Renal cortical epithelial cell (primary cell): Measurements from ENCODE around the gene CYP2W1. TPM values are rescaled to one million over a fixed set of nuclear protein-coding genes. Genes with fewer than 3 reads are reported as not detected.
A peak's percentile ranks its signal among the peaks of the same experiment; 100 is the strongest.

Experiments
- DNase-seq: peaks from one replicate; pipeline ENCODE4 v3.0.0-alpha.2; 2011; ENCODE audit warnings: low read depth
- total RNA-seq: library from RNA; depleted of rRNA; stranded (reverse); fragments of >200 nt; gene quantifications from 2 replicates; pipeline ENCODE4 v1.2.3, GENCODE V29; 2014

The CYP2W1 gene
- total RNA-seq, 1 donor from 2014 or later, result not detected

DNA sequence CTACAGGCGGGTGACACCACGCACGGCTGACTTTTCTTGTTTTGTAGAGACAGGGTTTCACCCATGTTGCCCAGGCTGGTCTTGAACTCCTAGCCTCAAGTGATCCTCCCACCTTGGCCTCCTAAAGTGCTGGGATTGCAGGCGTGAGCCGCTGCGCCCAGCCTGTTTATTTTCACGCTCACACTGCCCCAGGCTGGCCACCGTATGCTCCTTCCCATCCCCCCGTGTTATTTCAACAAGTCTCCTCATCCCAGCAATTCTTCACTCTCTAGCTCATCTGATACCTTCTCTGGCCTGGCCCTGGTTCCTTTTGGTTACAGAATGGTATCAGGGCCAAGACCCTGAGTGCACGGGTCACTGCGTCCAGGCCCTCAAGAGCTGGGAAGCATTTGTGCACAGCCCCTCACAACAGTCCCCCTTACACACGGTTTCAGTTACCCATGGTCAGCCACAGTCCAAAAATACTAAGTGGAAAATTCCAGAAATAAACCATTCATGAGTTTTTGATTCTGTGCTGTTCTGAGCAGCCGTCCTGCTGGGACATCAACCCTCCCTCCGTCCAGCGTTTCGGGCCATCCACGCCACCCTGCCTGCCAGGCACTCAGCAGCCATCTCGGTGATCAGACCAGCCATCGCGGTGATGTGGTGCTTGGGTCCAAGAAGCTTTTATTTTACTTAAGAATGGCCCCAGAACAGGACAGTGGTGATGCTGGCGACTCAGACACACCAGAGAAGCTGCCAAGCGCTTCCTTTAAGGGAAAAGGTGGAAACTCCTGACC, 16.5 kb upstream of the CYP2W1 start:
- no peak for DNase-seq

DNA sequence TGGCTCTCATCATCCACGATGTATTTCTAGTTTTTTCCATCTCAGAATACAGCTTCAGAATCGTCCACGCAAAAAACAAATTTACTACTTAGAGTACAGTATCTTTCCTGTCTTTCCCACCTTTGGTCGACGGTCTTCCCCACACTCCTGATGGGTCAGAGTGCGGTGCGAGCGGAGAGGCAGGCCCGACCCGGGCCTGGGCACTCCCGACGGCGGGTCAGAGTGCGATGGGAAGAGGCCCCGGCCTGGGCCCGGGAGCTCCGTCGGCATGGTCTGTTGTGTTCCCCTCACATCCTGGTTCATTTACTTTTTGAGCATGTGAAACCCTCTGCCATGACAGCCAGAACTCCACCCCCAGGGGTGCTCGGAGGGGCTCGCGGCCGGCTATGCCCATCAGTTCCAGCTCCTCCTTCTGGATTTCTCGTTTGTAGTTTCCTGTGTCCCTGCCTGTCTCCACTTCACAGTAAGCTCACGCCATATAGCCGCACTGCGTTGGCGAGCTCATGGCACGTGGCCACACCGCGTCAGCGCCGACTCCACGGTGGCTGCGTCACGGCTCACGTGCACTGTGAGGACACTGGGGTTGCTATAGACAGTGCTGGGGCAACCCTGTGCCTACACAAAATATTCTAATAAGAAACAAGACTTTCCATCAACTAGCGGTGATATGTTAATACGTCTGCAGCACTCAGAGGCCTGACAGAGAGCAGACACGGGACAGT, 15.5 kb upstream of the CYP2W1 start:
- DNase-seq, result no peak

DNA sequence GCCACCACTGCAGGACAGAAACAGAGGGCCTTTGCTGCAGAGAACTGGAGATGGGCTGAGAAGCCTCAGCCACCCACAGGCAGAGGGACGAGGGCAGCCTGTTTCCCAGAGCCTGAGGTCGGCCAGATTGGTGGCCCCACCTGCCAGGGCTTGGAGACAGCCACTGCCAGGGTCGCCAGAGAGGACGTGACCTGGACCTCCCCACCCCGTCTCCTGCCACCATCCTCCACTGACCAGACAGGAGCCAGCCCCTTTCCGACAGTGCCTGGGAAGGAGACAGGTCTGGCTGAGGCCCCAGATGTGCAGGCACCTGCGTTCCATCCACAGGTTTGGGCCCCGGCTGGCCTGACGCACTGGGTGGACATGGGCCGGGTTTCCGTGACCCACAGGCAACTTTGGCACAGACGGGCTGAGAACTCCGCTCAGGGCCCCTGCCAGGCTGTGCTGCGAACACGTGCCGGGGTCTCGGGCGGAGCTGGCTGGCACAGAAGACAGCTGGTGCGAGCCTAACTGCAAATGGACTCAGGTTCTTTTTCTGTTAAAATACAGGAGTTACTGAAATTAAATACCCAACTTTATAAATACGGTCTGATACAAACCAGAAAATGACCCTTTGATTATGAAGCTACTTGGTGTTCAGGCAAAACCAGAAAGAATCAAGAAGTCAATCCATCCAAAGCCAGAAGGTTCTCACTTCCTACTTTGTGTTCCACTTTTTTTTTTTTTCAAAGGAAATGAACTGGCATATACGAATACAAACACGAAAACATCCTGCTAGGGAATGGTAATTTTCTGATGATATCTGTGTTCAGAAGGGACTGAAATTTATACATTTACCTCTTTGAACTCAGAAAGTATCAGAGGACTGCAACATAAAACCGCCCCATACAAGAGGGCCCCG, 14.5 kb upstream of the CYP2W1 start:
- no peak for DNase-seq

DNA sequence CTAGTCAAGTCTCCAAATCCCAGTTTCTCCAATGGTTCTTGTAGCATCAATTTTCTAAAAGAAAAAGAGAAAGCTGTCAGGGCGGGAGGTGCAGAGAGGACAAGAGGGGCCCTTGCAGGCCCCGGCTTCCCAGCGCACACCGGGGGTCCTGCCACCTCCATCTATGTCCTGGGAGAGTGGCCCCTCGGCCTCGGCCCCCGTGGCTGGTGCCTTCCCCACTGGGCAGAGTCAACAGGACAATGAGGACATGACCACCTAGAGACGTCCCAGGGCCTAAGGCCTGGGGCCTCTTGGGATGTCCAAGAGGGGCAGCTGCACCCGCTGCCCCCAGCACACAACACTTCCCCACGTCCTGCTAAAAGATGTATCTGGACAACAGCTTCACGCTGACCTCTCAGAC, 13.6 kb upstream of the CYP2W1 start:
- DNase-seq, result no peak

DNA sequence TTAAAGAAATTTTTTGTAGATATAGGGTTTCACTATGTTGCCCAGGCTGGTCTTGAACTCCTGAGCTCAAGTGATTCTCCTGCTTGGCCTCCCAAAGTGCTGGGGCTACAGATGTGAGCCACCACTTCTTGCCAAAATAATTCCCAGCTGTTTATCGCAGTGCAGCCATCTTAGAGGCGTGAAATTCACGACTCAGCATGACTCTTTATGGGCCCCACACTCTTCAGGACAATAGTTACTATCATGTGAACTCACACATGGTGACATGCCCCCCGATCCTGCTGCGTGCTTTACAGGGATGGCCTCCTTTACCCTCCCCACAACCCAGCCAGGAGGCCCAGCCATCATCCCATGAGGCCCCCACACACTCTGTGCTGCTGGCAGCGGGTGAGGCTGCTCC, 12.2 kb upstream of the CYP2W1 start:
- no peak for DNase-seq

DNA sequence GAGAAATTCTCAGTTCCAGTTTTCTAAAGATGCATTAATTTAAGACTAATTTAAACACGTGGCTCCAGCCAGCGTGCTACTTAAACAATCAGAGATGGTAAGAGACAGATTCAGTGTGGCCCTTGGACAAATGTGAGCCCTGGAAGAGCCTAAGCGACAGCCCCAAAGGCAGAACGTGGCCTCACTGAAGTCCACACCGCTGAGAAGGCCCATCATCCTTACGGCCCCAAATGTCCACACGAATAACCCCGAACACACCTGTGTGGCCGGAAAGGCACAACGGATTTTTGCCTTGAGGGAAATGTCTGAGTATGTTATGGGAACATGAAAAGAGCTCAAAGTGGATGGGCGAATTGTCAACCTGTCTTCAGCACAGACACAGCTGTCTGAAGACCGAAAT, 10.9 kb upstream of the CYP2W1 start:
- DNase-seq, result no peak

DNA sequence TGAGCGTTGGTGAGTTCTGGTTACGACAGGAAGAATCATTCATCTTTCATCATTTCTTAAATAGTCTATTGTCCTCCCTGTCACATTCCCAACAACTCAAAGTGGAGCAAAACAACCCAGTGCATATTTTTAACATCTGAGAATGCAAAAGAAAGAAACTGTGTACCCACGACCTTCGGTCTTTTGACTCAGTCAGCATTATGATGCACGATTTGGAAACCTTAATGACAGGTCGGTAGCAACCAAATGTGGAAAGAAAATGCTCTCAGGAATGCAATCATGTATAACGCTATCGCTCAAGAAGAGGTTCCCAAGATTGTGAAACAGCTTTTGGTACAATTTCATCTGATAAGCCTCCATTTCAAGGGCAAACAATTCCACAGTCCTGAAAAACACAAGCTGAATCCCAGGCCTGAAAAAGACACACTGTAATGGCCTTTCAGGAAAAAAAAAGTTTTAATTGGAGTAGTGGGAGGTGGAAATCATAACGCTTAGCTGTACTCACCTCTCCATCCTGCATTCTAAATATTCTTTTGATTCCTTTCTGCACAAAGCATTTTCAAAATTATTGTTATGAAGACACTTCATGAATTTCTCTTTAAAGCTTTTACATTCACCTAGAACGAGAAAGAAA, 10.2 kb upstream of the CYP2W1 start:
- DNase-seq, result peak; percentile 30

DNA sequence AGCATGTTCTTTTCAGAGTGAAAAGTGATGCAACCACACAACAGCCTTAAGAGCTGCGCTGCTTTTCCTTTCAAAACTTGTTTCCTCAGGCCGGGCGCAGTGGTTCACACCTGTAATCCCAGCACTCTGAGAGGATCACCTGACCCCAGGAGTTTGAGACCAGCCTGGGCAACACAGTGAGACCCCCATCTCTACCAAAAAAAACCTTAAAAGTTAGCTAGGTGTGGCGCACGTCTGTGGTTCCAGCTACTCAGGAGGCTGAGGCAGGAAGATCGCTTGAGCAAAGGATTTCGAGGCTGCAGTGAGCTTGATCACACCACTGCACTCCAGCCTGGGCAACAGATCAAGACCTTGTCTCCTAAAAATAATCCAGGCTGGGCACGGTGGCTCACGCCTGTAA, 9.7 kb upstream of the CYP2W1 start:
- no peak for DNase-seq

DNA sequence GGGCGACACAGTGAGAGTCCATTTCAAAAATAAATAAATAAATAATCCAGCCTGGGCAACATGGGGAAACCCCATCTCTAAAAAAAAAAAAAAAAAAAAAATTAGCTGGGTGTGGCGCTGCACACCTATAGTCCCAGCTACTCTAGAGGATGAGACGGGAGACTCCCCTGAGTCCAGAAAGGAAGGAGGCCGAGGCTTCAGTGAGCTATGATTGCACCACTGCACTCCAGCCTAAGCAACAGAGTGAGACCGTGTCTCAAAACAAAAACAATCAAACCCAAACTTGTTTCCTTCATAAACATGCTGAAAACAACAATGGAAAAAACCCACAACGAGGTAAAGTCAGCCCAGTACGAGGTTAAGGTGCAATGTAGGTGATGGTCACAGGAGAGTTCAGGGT, 8.8 kb upstream of the CYP2W1 start:
- peak; percentile 18 for DNase-seq

DNA sequence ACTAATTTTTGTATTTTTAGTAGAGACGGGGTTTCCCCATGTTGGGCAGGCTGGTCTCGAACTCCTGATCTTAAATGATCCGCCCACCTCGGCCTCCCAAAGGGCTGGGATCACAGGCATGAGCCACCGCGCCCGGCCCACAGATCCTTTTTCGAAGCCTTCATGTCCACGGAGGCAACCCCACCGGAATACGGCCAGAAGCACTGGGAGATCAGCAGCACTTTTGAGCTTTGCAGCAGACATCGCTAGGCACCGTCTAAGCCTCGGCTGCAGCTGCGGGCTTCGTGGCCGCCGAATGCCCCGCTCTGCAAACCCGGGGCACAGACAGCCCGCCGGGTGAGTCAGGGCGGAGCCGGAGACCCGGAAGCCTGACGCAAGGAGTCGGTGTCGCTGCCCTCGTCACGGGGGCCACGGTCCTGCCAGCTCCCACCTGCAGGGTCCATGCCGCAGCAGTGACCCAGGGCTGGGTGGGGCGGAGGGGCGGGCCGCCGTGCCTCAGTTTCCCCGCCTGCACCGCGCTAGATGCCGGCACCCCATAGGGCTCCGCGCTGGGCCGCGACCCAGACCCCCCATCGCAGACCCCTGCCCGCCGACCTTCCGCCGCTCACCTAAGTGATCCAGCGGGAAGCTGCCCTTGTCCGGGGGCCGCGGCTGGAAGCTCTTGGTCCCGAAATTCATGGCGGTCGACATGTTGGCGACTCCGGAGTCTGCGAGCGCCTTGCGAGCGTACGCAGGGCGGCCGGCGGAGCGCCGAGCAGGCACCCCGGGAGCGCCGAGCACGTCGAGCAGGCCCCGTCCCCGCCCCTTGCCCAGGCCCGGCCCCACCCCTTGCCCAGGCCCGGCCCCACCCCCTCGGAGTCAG, 7.9 kb upstream of the CYP2W1 start, which contains the start of gene COX19:
Gene COX19, minus strand, starts transcription at position 730 of the 862 bp plus-strand sequence. Its CDS starts 40 bp downstream, at position 690.
- peak; percentile 55 for DNase-seq

DNA sequence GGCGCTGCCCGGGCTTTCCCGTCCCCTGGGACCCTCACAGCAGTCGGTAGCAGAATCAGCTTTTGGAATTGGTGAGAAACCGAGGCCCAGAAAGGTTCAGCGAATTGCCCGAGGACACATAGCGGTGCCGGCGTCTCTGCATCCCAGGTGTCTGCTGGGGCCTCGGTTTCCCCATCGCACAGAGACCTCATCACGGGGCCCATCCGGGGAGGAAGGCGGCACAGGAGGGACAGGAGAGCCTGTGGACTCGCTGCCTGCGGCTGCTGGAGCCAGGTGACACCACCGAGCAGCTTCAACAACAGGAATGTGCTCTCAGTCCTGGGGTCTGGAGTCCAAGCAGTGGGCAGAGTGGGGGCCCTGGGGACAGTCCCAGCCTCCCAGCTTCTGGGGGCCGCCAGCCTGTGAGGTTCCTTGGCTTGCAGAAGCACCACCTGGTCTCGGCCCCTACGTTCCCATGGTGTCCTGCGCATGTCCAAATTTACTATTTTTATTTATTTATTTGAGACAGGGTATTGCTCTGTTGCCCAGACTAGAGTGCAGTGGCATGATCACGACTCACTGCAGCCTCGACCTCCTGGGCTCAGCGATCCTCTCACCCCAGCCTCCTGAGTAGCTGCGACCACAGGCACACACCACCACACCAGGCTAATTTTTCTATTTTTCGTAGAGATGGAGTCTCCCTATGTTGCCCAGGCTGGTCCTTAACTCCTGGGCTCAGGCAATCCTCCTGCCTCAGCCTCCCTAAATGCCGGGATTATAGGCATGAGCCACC, 7.1 kb upstream of the CYP2W1 start:
- no peak for DNase-seq

DNA sequence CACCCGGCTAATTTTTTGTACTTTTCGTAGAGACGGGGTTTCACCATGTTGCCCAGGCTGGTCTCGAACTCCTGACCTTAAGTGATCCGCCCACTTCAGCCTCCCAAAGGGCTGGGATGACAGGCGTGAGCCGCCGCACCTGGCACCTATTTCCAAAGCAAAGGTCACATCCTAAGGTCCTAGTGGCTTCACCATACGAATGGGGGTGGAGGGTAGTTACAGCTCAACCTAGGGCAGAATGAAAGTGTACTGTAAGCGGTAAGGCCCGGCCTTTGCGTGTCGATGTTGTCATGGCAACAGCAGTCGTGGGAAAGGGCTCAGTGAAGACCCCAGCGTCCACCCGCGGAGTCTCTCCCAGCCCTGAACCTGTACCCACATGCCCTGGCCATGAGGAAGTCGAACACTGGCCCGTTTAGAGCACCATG, 6.1 kb upstream of the CYP2W1 start:
- DNase-seq, result peak; percentile 9

DNA sequence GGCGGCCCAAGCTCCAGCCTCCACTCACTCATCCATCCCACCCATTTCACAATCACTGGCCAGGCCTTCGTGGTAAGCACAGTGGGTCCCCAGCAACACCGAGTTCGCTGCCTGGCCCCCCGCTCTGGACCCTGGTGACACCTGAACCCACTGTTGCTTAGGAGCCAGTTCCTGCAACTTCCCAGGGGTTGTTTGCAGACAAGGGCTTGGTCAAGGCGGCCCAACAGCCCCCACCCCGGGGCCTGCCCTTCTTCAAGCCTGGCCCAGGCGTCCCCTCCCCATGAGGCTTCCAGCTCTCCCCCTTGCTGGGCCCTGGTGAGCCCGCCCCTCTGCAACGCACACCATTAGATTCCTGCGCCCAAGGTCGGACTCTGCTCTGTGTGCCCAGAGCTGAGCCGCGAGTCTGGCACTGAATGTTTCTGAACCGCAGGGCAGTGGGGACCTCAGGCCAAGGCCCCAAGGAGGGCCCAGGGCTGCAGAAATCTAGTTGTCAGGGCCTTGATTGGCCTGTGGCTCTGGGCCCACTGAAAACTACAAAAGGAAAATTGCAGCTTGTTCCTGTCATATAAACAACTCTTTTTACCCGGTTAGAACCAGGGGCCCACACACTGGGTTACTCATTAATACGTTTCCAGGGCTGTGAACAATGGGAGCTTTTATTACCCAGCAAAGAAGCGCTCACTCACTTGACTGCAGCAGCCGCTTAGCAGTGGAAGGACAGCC, 5.5 kb upstream of the CYP2W1 start:
- peak; percentile 96 for DNase-seq

DNA sequence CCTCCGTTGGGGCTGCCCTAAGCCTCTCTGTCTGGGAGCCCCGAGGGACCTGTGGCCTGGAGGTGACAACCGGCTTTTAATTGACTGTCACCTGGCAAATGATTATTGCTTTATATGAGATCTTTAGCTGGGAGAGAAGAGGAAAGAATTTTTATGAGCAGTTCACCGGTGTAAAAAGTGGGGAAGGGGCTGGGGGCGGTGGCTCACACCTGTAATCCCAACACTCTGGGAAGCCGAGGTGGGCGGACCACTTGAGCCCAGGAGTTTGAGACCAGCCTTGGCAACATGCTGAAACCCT, 5.0 kb upstream of the CYP2W1 start:
- DNase-seq, result no peak

DNA sequence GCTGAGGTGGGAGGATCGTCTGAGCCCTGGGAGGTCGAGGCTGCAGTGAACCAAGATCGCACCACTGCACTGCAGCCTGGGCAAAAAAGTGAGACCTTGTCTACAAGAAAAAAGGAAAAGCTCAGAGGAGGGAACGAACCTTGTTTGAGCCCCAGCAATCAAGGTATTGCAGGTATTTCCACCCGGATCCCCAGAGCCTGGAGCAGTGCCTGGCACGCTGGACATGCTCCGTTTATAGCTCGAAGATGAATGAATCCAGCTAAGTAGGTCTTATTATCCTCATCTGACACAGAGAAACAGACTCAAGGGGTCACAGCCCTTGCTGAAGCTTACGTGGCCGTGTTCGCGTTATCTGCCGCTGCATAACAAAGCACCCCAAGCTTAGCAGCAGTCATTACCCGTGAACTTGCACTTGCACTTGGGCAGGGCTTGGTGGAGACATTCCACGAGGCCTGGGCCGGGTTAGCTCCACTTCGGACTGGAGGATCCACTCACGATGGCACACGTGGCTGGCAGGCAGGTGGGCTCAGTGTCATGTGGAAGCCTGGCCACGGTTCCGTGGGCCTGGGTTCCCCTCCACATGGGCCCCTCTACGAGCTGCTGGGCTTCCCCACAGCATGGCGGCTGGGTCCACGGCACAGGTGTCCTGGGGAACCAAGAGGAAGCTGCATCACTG, 4.4 kb upstream of the CYP2W1 start:
- DNase-seq, result no peak

DNA sequence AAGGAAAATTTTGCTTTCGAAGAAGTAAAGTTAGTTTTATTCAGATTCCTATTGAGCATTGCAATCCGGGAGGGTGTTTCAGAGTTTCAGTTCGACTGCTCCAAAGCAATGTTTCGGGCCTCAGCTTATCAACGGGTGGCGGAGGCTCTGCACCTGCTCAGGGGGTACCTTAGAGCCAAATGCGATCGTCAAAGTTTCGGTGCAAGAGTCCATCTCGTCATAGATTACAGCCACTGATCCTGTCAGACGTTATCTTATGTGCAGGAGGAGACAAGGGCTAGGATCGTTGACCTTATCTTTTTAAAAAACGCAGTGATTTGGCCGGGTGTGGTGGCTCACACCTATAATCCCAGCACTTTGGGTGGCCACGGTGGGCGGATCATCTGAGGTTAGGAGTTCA, 3.8 kb upstream of the CYP2W1 start:
- no peak for DNase-seq

DNA sequence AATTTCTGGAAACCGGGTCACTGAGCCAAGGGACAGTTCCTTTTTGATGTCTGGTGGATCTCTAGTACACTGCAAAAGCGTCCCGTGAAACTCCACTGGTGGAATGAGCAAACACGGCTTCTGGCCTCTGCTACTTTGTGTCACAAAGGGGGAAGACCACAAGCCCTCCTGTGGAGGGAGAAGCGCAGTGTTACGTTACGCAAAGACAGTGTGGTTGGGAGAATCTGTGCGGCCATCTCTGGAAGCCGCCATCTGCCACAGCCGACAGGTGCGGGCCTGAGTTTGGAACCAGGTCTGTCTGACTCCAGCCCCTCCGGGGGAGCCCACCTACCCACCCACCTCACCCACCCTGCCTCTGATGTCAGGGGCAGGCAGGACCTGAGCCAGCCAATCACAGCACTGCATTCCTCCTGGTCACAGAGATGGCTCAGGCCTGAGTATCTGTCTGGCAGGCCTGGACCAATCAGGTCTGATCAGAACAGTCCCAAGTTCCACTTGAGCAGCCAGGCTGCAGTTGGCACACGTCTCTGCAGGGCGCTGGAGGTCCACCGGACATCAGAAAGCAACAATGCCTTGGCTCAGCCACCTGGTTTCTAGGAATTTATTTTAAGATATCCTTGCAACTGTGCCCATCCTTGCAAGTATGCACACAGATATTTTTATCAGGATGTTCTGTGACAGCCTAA, 3.0 kb upstream of the CYP2W1 start:
- DNase-seq, result peak; percentile 80

DNA sequence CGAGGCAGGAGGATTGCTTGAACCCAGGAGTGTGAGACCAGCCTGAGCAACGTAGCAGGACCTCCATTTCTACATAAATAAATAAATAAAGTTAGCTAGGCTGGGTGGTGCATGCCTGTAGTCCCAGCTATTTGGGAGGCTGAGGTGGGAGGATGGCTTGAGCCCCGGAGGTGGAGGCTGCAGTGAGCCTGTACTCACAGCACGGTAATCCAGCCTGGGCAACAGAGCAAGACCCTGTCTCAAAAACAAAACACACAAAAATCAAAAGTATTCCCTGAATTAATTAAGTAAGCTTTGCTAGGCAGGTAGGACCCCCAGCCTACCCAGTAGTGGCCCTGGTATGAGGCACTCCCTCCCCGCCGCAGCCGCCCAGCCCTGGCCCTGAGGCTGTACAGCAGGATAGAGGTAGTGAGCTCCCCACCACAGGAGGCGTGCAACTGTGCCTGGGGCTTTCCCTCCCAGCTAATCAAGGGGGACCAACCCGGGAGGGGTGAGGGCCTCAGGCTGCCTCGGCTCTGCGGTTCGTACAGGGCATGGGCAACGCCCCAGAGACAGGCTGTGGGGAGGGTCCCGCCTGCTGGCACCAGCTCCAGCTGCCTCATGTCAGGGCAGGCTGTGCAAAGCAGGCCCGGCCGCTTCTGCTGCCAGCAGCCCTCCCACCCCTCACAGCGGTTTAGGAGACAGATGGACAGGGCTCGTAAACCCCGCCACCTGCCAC, 1.0 kb upstream of the CYP2W1 start:
- no peak for DNase-seq
